OCI-LY1 (cell line): ENCODE data around the gene NPAS3.

ENCODE experiments used
- H2AFZ ChIP-seq: fragments of 200-600 bp; sonication (generic), shearing (Covaris generic); 2 replicates; pipeline ENCODE4 v1.6.0; 2014; ENCODE audit warnings: antibody characterized with exemption, mild to moderate bottlenecking, low read length
- H3F3A ChIP-seq: fragments of 200-600 bp; sonication (generic), shearing (Covaris generic); 2 replicates; pipeline ENCODE4 v1.6.0; 2014; ENCODE audit warnings: mild to moderate bottlenecking, antibody characterized with exemption, low read length, moderate library complexity; ENCODE audit not compliant: insufficient read depth
- H3K27ac ChIP-seq: fragments of 200-600 bp; sonication (generic); 2 replicates; pipeline ENCODE4 v1.5.1; 2014; ENCODE audit warnings: low read length, mixed run types, mild to moderate bottlenecking, low read depth; ENCODE audit not compliant: poor library complexity, severe bottlenecking
- H3K27me3 ChIP-seq: fragments of 200-600 bp; sonication (generic); 2 replicates; pipeline ENCODE4 v1.6.0; 2014; ENCODE audit warnings: antibody characterized with exemption, mild to moderate bottlenecking, low read length, moderate library complexity; ENCODE audit not compliant: insufficient read depth
- H3K36me3 ChIP-seq: fragments of 200-600 bp; sonication (generic); 2 replicates; pipeline ENCODE4 v1.6.1; 2014; ENCODE audit warnings: mild to moderate bottlenecking, antibody characterized with exemption, low read length, moderate library complexity, mixed read lengths; ENCODE audit not compliant: insufficient read depth
- H3K4me1 ChIP-seq: fragments of 200-600 bp; sonication (generic); 2 replicates; pipeline ENCODE4 v1.5.1; 2014; ENCODE audit warnings: mild to moderate bottlenecking, low read length, moderate library complexity; ENCODE audit not compliant: insufficient read depth, severe bottlenecking
- H3K4me2 ChIP-seq: fragments of 200-600 bp; sonication (generic), shearing (Covaris generic); 2 replicates; pipeline ENCODE4 v1.6.1; 2014; ENCODE audit warnings: low read length
- H3K4me3 ChIP-seq: fragments of 200-600 bp; sonication (generic); 2 replicates; pipeline ENCODE4 v1.5.1; 2014; ENCODE audit warnings: low read length, low read depth, mild to moderate bottlenecking, mixed read lengths; ENCODE audit not compliant: poor library complexity, severe bottlenecking
- H3K79me2 ChIP-seq: fragments of 200-600 bp; shearing (Covaris generic); 2 replicates; pipeline ENCODE4 v1.6.1; 2016; ENCODE audit warnings: mixed run types, low read length, mixed read lengths; ENCODE audit not compliant: insufficient read depth
- H3K9ac ChIP-seq: fragments of 200-600 bp; sonication (generic), shearing (Covaris generic); 2 replicates; pipeline ENCODE4 v1.6.1; 2014; ENCODE audit warnings: mild to moderate bottlenecking, low read length, mixed read lengths
- H3K9me2 ChIP-seq: fragments of 200-600 bp; sonication (generic), shearing (Covaris generic); 2 replicates; pipeline ENCODE4 v1.6.1; 2014; ENCODE audit warnings: low read depth, mild to moderate bottlenecking, low read length, mixed read lengths
- H3K9me3 ChIP-seq: fragments of 200-600 bp; shearing (Covaris generic); 2 replicates; pipeline ENCODE4 v1.6.1; 2014; ENCODE audit warnings: low read length, mixed read lengths
- H4K20me1 ChIP-seq: fragments of 200-600 bp; sonication (generic), shearing (Covaris generic); 2 replicates; pipeline ENCODE4 v1.6.0; 2016; ENCODE audit warnings: mild to moderate bottlenecking, low read length; ENCODE audit not compliant: insufficient read depth
- CTCF ChIP-seq: fragments of 200-600 bp; sonication (generic), shearing (Covaris generic); IDR thresholded peaks from 2 replicates; pipeline ENCODE4 v1.5.1; 2017; ENCODE audit warnings: mild to moderate bottlenecking, antibody characterized with exemption, low read length, moderate library complexity, mixed read lengths
- EZH2 ChIP-seq: fragments of 200-600 bp; sonication (generic), shearing (Covaris generic); IDR thresholded peaks from 2 replicates; pipeline ENCODE4 v1.8.0; 2017; ENCODE audit warnings: borderline replicate concordance, mixed run types, mild to moderate bottlenecking, antibody characterized with exemption, low read length, moderate library complexity, mixed read lengths

Gene NPAS3

GRCh38 chr14:32934073-32934880 is 4.4 kb upstream of the NPAS3 start:
- Histone ChIP-seq H3K9me2 (no peaks in the 10 kb centered on the region), H4K20me1 (no peaks in the 10 kb centered on the region), H3K4me3 (no peak overlapping the region), H3K9ac (no peak overlapping the region), H3K9me3 (no peaks in the 10 kb centered on the region), H3K4me2 (no peak overlapping the region), H3F3A (no peaks in the 10 kb centered on the region), H2AFZ (no peak overlapping the region), H3K27ac (no peak overlapping the region), H3K27me3 (no peaks in the 10 kb centered on the region), H3K79me2 (no peaks in the 10 kb centered on the region), H3K36me3 (no peaks in the 10 kb centered on the region), H3K4me1 (no peaks in the 10 kb centered on the region)
- no peak for TF ChIP-seq EZH2
- no peak for TF ChIP-seq CTCF

- no peaks in the 10 kb centered on the region for H3K79me2 ChIP-seq
- no peaks in the 10 kb centered on the region for H4K20me1 ChIP-seq
- no peaks in the 10 kb centered on the region for H3K4me1 ChIP-seq
- no peak for TF ChIP-seq EZH2
- no peak for TF ChIP-seq CTCF
- H3K27ac ChIP-seq: no peak overlapping the region
- no peaks in the 10 kb centered on the region for H3K36me3 ChIP-seq
- H3K9me2 ChIP-seq: no peaks in the 10 kb centered on the region
- no peak overlapping the region for H3K4me3 ChIP-seq
- H3F3A ChIP-seq: no peaks in the 10 kb centered on the region
- H3K27me3 ChIP-seq: no peaks in the 10 kb centered on the region
- H2AFZ ChIP-seq: no peak overlapping the region
- H3K9ac ChIP-seq: no peak overlapping the region
- H3K4me2 ChIP-seq: no peak overlapping the region
- no peaks in the 10 kb centered on the region for H3K9me3 ChIP-seq
Measured at GRCh38 chr14:32934881-32935633, 3.6 kb upstream of the NPAS3 start.

DNA sequence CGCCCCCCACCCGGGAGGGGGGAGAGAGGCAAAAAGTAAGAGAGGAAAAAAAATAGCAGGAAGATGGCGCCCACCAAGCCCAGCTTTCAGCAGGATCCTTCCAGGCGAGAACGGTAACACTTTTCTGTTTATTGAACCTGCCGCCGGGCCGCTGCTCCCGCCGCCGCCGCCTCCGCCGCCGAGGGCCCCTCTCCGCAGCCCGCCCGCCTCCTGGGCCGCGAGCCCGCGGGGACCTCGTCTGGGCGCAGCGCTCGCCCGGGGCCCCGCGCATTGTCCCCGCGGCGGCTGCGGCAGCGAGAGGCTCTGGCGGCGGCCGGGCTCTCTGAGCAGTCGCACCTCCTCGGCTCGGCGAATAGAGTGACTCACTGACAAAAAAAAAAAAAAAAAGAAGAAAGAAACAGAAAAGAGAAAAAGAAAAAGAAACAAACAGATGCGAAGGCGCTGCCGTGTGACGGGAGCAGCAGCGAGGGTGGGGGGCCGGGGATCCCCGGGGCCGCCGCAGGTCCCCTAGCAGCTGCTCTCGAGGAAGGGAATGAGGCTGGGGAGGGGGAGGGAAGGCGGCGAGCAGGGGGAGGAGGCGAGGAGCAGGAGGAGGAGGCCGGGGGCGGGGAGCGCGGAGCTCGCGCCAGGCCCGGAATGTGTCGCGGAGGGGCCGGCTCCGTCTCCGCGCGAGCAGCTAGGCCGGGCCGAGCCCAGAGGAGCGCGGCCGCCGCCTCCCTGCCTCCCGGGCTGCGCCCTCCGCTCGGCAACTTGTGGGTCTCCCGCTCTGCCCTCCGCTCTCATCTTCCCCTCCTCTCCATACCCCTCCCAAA is 781 bp downstream of the NPAS3 start:
- TF ChIP-seq EZH2 (no peak), CTCF (no peak)
- Histone ChIP-seq H3F3A (no peaks in the 10 kb centered on the region), H3K27me3 (no peaks in the 10 kb centered on the region), H3K79me2 (no peaks in the 10 kb centered on the region), H3K4me1 (no peaks in the 10 kb centered on the region), H3K27ac (no peak overlapping the region), H4K20me1 (no peaks in the 10 kb centered on the region), H3K4me2 (no peak overlapping the region), H3K4me3 (peak overlapping the region; percentile 27), H3K36me3 (no peaks in the 10 kb centered on the region), H3K9ac (no peak overlapping the region), H2AFZ (no peak overlapping the region), H3K9me3 (no peaks in the 10 kb centered on the region), H3K9me2 (no peaks in the 10 kb centered on the region)
